ENCODE measurements around the gene ZNF320.
"Not testable (repeated sequence)": the region's sequence is repeated elsewhere in the genome, so short reads cannot be mapped to it uniquely, and the experiment has no call there.

The ZNF320 gene

GRCh38 chr19:52897138-52897935 is at the start of gene ZNF320:
ZNF320 (minus strand) TSS chr19:52897635; CDS start chr19:52890255, 7,380 bp downstream.
- DNase-seq: peak; percentile 92

- no peak for DNase-seq
These were observed 49.2 kb upstream of the ZNF320 start for GRCh38 chr19:52946322-52947310.

- DNase-seq: no peak
These were observed 48.4 kb upstream of the ZNF320 start for GRCh38 chr19:52945652-52946321.

GRCh38 chr19:52944703-52945493 is 47.5 kb upstream of the ZNF320 start:
- DNase-seq: not testable (repeated sequence)

- DNase-seq: no peak
These were observed 46.6 kb upstream of the ZNF320 start for GRCh38 chr19:52943884-52944643.

GRCh38 chr19:52943134-52943883 is 45.9 kb upstream of the ZNF320 start:
- DNase-seq: no peak

GRCh38 chr19:52942386-52943133 is 45.1 kb upstream of the ZNF320 start:
- DNase-seq: peak; percentile 96

GRCh38 chr19:52941941-52942385 is 44.5 kb upstream of the ZNF320 start:
- peak; percentile 42 for DNase-seq

GRCh38 chr19:52941523-52941922 is 44.1 kb upstream of the ZNF320 start:
- DNase-seq: not testable (repeated sequence)

- not testable (repeated sequence) for DNase-seq
These were observed 43.5 kb upstream of the ZNF320 start for GRCh38 chr19:52940905-52941304.

- no peak for DNase-seq
These were observed 41.3 kb upstream of the ZNF320 start for GRCh38 chr19:52938761-52939160.

- DNase-seq: no peak
These were observed 39.5 kb upstream of the ZNF320 start for GRCh38 chr19:52936954-52937325.

- no peak for DNase-seq
These were observed 38.9 kb upstream of the ZNF320 start for GRCh38 chr19:52936151-52936953.

GRCh38 chr19:52935434-52935833 is 38.0 kb upstream of the ZNF320 start:
- no peak for DNase-seq

GRCh38 chr19:52924641-52925040 is 27.2 kb upstream of the ZNF320 start:
- not testable (repeated sequence) for DNase-seq

- no peak for DNase-seq
These were observed 26.6 kb upstream of the ZNF320 start for GRCh38 chr19:52923778-52924593.

- peak; percentile 88 for DNase-seq
These were observed 25.7 kb upstream of the ZNF320 start, which contains the start of gene ZNF888 for GRCh38 chr19:52922841-52923777. ZNF888 (minus strand) TSS chr19:52923428; CDS start chr19:52917873, 5,555 bp downstream.

Data from stimulated activated CD8-positive, alpha-beta memory T cell treated with anti-CD3 and anti-CD28 coated beads, Interleukin-4, amount 100 ng/mL, for 48 hours (primary cell).